SK-N-SH (cell line): ENCODE data around the gene PERM1. TPM values are rescaled to one million over a fixed set of nuclear protein-coding genes. Genes with fewer than 3 reads are reported as not detected.

ENCODE experiments used
- CTCF ChIA-PET: fragments of 300-600, 350-600 bp; formaldehyde crosslinking; extraction: SDS; loops from one replicate; lab custom pipeline; 2021; lab: Yijun Ruan, JAX
- POLR2A ChIA-PET: fragments of 350-600 bp; sonication (Branson Sonifier 250); formaldehyde crosslinking; extraction: SDS; loops from one replicate; lab custom pipeline; 2020; ENCODE audit warnings: antibody characterized with exemption, inconsistent platforms; lab: Yijun Ruan, JAX
- DNase-seq: peaks from one replicate; pipeline ENCODE4 v3.0.0; 2012
- H2AFZ ChIP-seq: fragments of 200-600 bp; sonication (generic); 2 replicates; pipeline ENCODE4 v1.8.1; 2016; ENCODE audit warnings: antibody characterized with exemption, mild to moderate bottlenecking, low read depth
- H3F3A ChIP-seq: fragments of 200-600 bp; sonication (generic); replicated peaks from 2 replicates; pipeline ENCODE3; 2016; ENCODE audit warnings: antibody characterized with exemption, mild to moderate bottlenecking; ENCODE audit not compliant: insufficient read depth
- H3K27ac ChIP-seq, 2 experiments: fragments of 200-500 bp in 1 of 2; fragments of 200-600 bp in 1 of 2; sonication (Bioruptor generic) in 1 of 2; sonication (generic), shearing (Covaris generic) in 1 of 2; 2 replicates each; pipeline versions ENCODE4 v1.5.1 to v1.6.1; 2014 to 2016; ENCODE audit warnings: low read depth in 2 of 2, inconsistent platforms in 1 of 2, low read length in 1 of 2, mild to moderate bottlenecking in 1 of 2, mixed read lengths in 1 of 2
- H3K27me3 ChIP-seq: fragments of 200-600 bp; sonication (generic), shearing (Covaris generic); 2 replicates; pipeline ENCODE4 v1.6.1; 2016; ENCODE audit warnings: mixed run types; ENCODE audit not compliant: insufficient read depth
- H3K36me3 ChIP-seq, 2 experiments: fragments of 200-500 bp in 1 of 2; fragments of 200-600 bp in 1 of 2; sonication (Bioruptor generic) in 1 of 2; sonication (generic) in 1 of 2; replicated peaks in 1 of 2; 2 replicates each; pipeline versions ENCODE3 to v1.5.1; 2014 to 2016; ENCODE audit warnings: low read length in 1 of 2, mild to moderate bottlenecking in 1 of 2; ENCODE audit not compliant: insufficient read depth in 2 of 2, control insufficient read depth in 1 of 2
- H3K4me1 ChIP-seq, 2 experiments: fragments of 200-500 bp in 1 of 2; fragments of 200-600 bp in 1 of 2; sonication (Bioruptor generic) in 1 of 2; sonication (generic), shearing (Covaris generic) in 1 of 2; 2 replicates each; pipeline versions ENCODE4 v1.5.1 to v1.6.1; 2014 to 2016; ENCODE audit warnings: low read depth in 1 of 2, low read length in 1 of 2, mixed run types in 1 of 2; ENCODE audit not compliant: insufficient read depth in 2 of 2, control insufficient read depth in 1 of 2
- H3K4me2 ChIP-seq: fragments of 200-600 bp; sonication (generic), shearing (Covaris generic); 2 replicates; pipeline ENCODE4 v1.6.1; 2017; ENCODE audit warnings: mixed run types
- H3K4me3 ChIP-seq, 2 experiments: fragments of 200-500 bp in 1 of 2; fragments of 200-600 bp in 1 of 2; sonication (Bioruptor generic) in 1 of 2; sonication (generic), shearing (Covaris generic) in 1 of 2; 2 replicates each; pipeline versions ENCODE4 v1.5.1 to v1.8.1; 2014 to 2016; ENCODE audit warnings: low read depth in 2 of 2, inconsistent platforms in 1 of 2, low read length in 1 of 2, mild to moderate bottlenecking in 1 of 2, mixed read lengths in 1 of 2, moderate library complexity in 1 of 2
- H3K79me2 ChIP-seq: fragments of 200-600 bp; sonication (generic); 2 replicates; pipeline ENCODE4 v1.8.1; 2017; ENCODE audit warnings: mild to moderate bottlenecking; ENCODE audit not compliant: insufficient read depth
- H3K9ac ChIP-seq: fragments of 200-600 bp; sonication (generic); 2 replicates; pipeline ENCODE4 v1.6.1; 2017; ENCODE audit warnings: mixed run types
- H3K9me2 ChIP-seq: fragments of 200-600 bp; sonication (generic); 2 replicates; pipeline ENCODE4 v1.6.1; 2017; ENCODE audit warnings: mixed run types
- H3K9me3 ChIP-seq: fragments of 200-600 bp; sonication (generic); 2 replicates; pipeline ENCODE4 v1.6.1; 2017; ENCODE audit warnings: mixed run types, mild to moderate bottlenecking, moderate library complexity
- H4K20me1 ChIP-seq: fragments of 200-600 bp; sonication (generic); 2 replicates; pipeline ENCODE4 v1.6.1; 2017; ENCODE audit warnings: mild to moderate bottlenecking, mixed run types; ENCODE audit not compliant: insufficient read depth
- FOSL2 ChIP-seq: IDR thresholded peaks from 2 replicates; pipeline ENCODE4 v1.4.0; 2012; ENCODE audit warnings: low read depth, mild to moderate bottlenecking, moderate library complexity, borderline replicate concordance
- IRF3 ChIP-seq: fragments of 150-350 bp; IDR thresholded peaks from 2 replicates; pipeline ENCODE4 v1.6.1; 2016; ENCODE audit warnings: mild to moderate bottlenecking, low read depth, low read length
- JUND ChIP-seq: IDR thresholded peaks from 2 replicates; pipeline ENCODE4 v1.4.0; 2012
- MAX ChIP-seq: IDR thresholded peaks from 2 replicates; pipeline ENCODE4 v1.4.0; 2012; ENCODE audit warnings: low read depth
- MEF2A ChIP-seq: IDR thresholded peaks from 2 replicates; pipeline ENCODE4 v1.4.0; 2012; ENCODE audit warnings: low read depth, borderline replicate concordance
- NRF1 ChIP-seq: IDR thresholded peaks from 2 replicates; pipeline ENCODE4 v1.6.1; 2012; ENCODE audit warnings: low read depth, mild to moderate bottlenecking, low read length
- POLR2AphosphoS5 ChIP-seq: IDR thresholded peaks from 2 replicates; pipeline ENCODE4 v1.6.1; 2012; ENCODE audit warnings: low read depth, low read length
- RFX5 ChIP-seq: IDR thresholded peaks from 2 replicates; pipeline ENCODE4 v1.6.1; 2012; ENCODE audit warnings: mild to moderate bottlenecking, improper control_type of control experiment, low read length
- USF1 ChIP-seq: IDR thresholded peaks from 2 replicates; pipeline ENCODE4 v1.4.0; 2012; ENCODE audit warnings: low read depth, borderline replicate concordance
- USF2 ChIP-seq: fragments of 150-350 bp; IDR thresholded peaks from 2 replicates; pipeline ENCODE4 v1.6.1; 2017; ENCODE audit warnings: antibody characterized with exemption, low read length, low read depth, borderline replicate concordance
- ZBTB33 ChIP-seq: IDR thresholded peaks from 2 replicates; pipeline ENCODE4 v1.4.0; 2012; ENCODE audit warnings: low read depth, borderline replicate concordance
- WGBS: methylation state at CpG from one replicate; pipeline ENCODE4 v1.1.6; 2017; ENCODE audit warnings: low lambda C conversion rate; 5-methylcytosine and 5-hydroxymethylcytosine counted together
- polyA plus RNA-seq, 3 experiments: library from polyadenylated mRNA; depleted of rRNA; stranded (reverse); fragments of >200 nt; gene quantifications; 2 replicates each; pipeline ENCODE4 v1.2.3, GENCODE V29; 2012
- small RNA-seq, 7 experiments: library from RNA; depleted of rRNA; stranded (forward); fragments of <200 nt; gene quantifications; one replicate each; pipeline ENCODE3, GENCODE V24; 2012

Gene PERM1
- polyA plus RNA-seq, 1 of the 3 experiments (the other 2 are of a cell fraction), result 0.25 TPM

GRCh38 chr1:927234-927633 is 54.7 kb downstream of the PERM1 start (continued):
- TF ChIP-seq MAX, result no peak
- TF ChIP-seq USF1, result no peak
- TF ChIP-seq, all 33 proteins: peak for 0

- peak; percentile 82 for DNase-seq
- 32% methylated on average over 18 of the region's 65 CpGs for WGBS
- Histone ChIP-seq H3K4me2 (peak overlapping the region; percentile 59), H3F3A (peaks cover 4% of the 10 kb centered on the region), H3K36me3 (no peaks in the 10 kb centered on the region), H3K4me3 (peak overlapping the region in 1 of 2 experiments; percentile 49; a peak in 3 of 4 replicates), H4K20me1 (0 out of 2 replicates have a peak, but pooled peaks cover 7% of the 10 kb centered on the region), H3K27ac (no peak overlapping the region), H3K79me2 (peaks cover 5% of the 10 kb centered on the region; the same call in 1 of the 2 replicates), H2AFZ (no peak overlapping the region), H3K9me3 (no peaks in the 10 kb centered on the region), H3K9ac (no peak overlapping the region), H3K4me1 (peaks cover 5 to 31% of the 10 kb centered on the region in 2 experiments; a peak in 2 of 4 replicates), H3K9me2 (no peaks in the 10 kb centered on the region), H3K27me3 (no peaks in the 10 kb centered on the region)
- ChIA-PET CTCF (interaction anchor here (0.8 to 2.2 kb wide), 6 partner anchors 9 to 26 kb away, joined by 3 to 17 read pairs (median 4); no protein-coding TSS in a partner anchor), POLR2A (interaction anchor here (1.2 kb wide), 1 partner anchor 17 kb away, joined by 4 read pairs; no protein-coding TSS in a partner anchor)
- no peak for TF ChIP-seq ZBTB33
- TF ChIP-seq JUND, result no peak
- TF ChIP-seq FOSL2, result no peak
- no peak for TF ChIP-seq POLR2AphosphoS5
- TF ChIP-seq IRF3, result no peak
- no peak for TF ChIP-seq MEF2A
- TF ChIP-seq USF2, result no peak
- no peak for TF ChIP-seq NRF1
- no peak for TF ChIP-seq RFX5
These were observed 56.1 kb downstream of the PERM1 start for GRCh38 chr1:925561-926421.

Small RNA genes lying within 50 kb of the gene (small RNA-seq; reads per million reads assigned to genes)
- gene AL645608.3, result 0 reads per million in 7 experiments

Other genes starting within 250 kb of the PERM1 start
- gene SAMD11, start 58.2 kb downstream of the PERM1 start, polyA plus RNA-seq (2012; rRNA removed), result 2.1 and 3.7 TPM in 2 replicates
- gene NOC2L, start 22.8 kb downstream of the PERM1 start, polyA plus RNA-seq (2012; rRNA removed), result 114 and 124 TPM in 2 replicates
- 27.3 and 28.1 TPM in 2 replicates for gene KLHL17, start 21.5 kb downstream of the PERM1 start, polyA plus RNA-seq (2012; rRNA removed)
- gene PLEKHN1, start 15.6 kb downstream of the PERM1 start, polyA plus RNA-seq (2012; rRNA removed), result not detected in 2 replicates
- 4.2 and 4.7 TPM in 2 replicates for gene HES4, start 18.0 kb upstream of the PERM1 start, polyA plus RNA-seq (2012; rRNA removed)
- 22.9 and 28.6 TPM in 2 replicates for gene ISG15, start 31.4 kb upstream of the PERM1 start, polyA plus RNA-seq (2012; rRNA removed)
- 24.0 and 31.6 TPM in 2 replicates for gene AGRN, start 38.0 kb upstream of the PERM1 start, polyA plus RNA-seq (2012; rRNA removed)
- gene RNF223, start 92.2 kb upstream of the PERM1 start, polyA plus RNA-seq (2012; rRNA removed), result not detected in 2 replicates
- gene C1orf159, start 134.0 kb upstream of the PERM1 start, polyA plus RNA-seq (2012; rRNA removed), result 10.1 and 10.2 TPM in 2 replicates
- not detected in 2 replicates for gene TTLL10, start 191.8 kb upstream of the PERM1 start, polyA plus RNA-seq (2012; rRNA removed)
- gene TNFRSF18, start 224.5 kb upstream of the PERM1 start, polyA plus RNA-seq (2012; rRNA removed), result 0.05 TPM in 1 of 2 replicates, not detected in the other
- gene TNFRSF4, start 232.1 kb upstream of the PERM1 start, polyA plus RNA-seq (2012; rRNA removed), result not detected in 2 replicates
- 182 and 265 TPM in 2 replicates for gene SDF4, start 249.9 kb upstream of the PERM1 start, polyA plus RNA-seq (2012; rRNA removed)